Cardiac muscle cell (in vitro differentiated cells and primary cell): ENCODE results near the gene SH3PXD2A. TPM values are rescaled to one million over a fixed set of nuclear protein-coding genes. Genes with fewer than 3 reads are reported as not detected.

Source experiments
- DNase-seq, 2 donors: peaks; one replicate each; pipeline versions ENCODE4 v3.0.0 to v3.0.0-alpha.2; 2010 to 2017; ENCODE audit warnings: low read depth in 1 of 2, low spot score in 1 of 2
- H3K27ac ChIP-seq: fragments of 200-600 bp; sonication (generic); 2 replicates; pipeline ENCODE4 v1.5.1; 2016
- H3K27me3 ChIP-seq: fragments of 200-600 bp; sonication (generic); 2 replicates; pipeline ENCODE4 v1.6.0; 2016; ENCODE audit warnings: control low read depth
- H3K36me3 ChIP-seq: fragments of 200-600 bp; sonication (generic); 2 replicates; pipeline ENCODE4 v1.5.1; 2016; ENCODE audit warnings: control low read depth
- H3K4me1 ChIP-seq: fragments of 200-600 bp; sonication (generic); 2 replicates; pipeline ENCODE4 v1.8.1; 2017; ENCODE audit warnings: low read depth, mild to moderate bottlenecking, mixed run types
- H3K4me3 ChIP-seq: fragments of 200-600 bp; sonication (generic); 2 replicates; pipeline ENCODE4 v1.5.1; 2016; ENCODE audit warnings: mild to moderate bottlenecking
- H3K9me3 ChIP-seq: fragments of 200-600 bp; sonication (generic); 2 replicates; pipeline ENCODE4 v1.5.1; 2017; ENCODE audit warnings: low read depth, mild to moderate bottlenecking, control low read depth
- CTCF ChIP-seq: IDR thresholded peaks from 2 replicates; pipeline ENCODE4 v1.5.1; 2012; ENCODE audit warnings: low read depth, mild to moderate bottlenecking, low read length
- polyA plus RNA-seq: library from polyadenylated mRNA; unstranded; fragments of >200 nt; fragmentation: Nextera tagmentation; extraction: Ambion mirVana; gene quantifications from 2 replicates; pipeline ENCODE4 v1.2.1, GENCODE V29; 2016
- total RNA-seq: library from RNA; depleted of rRNA; stranded (reverse); fragments of >200 nt; gene quantifications from 2 replicates; pipeline ENCODE4 v1.2.3, GENCODE V29; 2016

The SH3PXD2A gene
- total and polyA plus RNA-seq, 2 experiments from 2014 or later: 32.2 to 75.9 TPM

- TF ChIP-seq CTCF: no peak
- no peak overlapping the region for H3K27ac ChIP-seq
- no peaks in the 10 kb centered on the region for H3K36me3 ChIP-seq
- H3K9me3 ChIP-seq: no peaks in the 10 kb centered on the region
- no peak overlapping the region for H3K4me3 ChIP-seq
- DNase-seq: no peak
- H3K4me1 ChIP-seq: peaks cover 7% of the 10 kb centered on the region
- H3K27me3 ChIP-seq: no peaks in the 10 kb centered on the region
These were observed 310.0 kb downstream of the SH3PXD2A start for GRCh38 chr10:103545366-103545765.

- no peak for TF ChIP-seq CTCF
- no peaks in the 10 kb centered on the region for H3K36me3 ChIP-seq
- H3K27me3 ChIP-seq: no peaks in the 10 kb centered on the region
- no peaks in the 10 kb centered on the region for H3K9me3 ChIP-seq
- H3K4me1 ChIP-seq: peaks cover 7% of the 10 kb centered on the region
- no peak overlapping the region for H3K27ac ChIP-seq
- H3K4me3 ChIP-seq: no peak overlapping the region
- DNase-seq: no peak
These were observed 310.6 kb downstream of the SH3PXD2A start for GRCh38 chr10:103544657-103545310.

Other genes starting within 250 kb of the SH3PXD2A start
- gene STN1, start 62.6 kb upstream of the SH3PXD2A start, total RNA-seq: 39.5 and 44.7 TPM in 2 replicates
- gene STN1, start 62.6 kb upstream of the SH3PXD2A start, polyA plus RNA-seq: 43.5 and 73.0 TPM in 2 replicates
- gene SLK, start 111.6 kb upstream of the SH3PXD2A start, total RNA-seq: 34.8 and 43.8 TPM in 2 replicates
- 24.1 and 35.2 TPM in 2 replicates for gene SLK, start 111.6 kb upstream of the SH3PXD2A start, polyA plus RNA-seq
- not detected in 2 replicates for gene COL17A1, start 230.3 kb upstream of the SH3PXD2A start, total RNA-seq
- 0.18 TPM in 1 of 2 replicates, not detected in the other for gene COL17A1, start 230.3 kb upstream of the SH3PXD2A start, polyA plus RNA-seq